GM18499 (cell line): Measurements from ENCODE around the gene PLTP.
"Not testable (repeated sequence)": the region's sequence is repeated elsewhere in the genome, so short reads cannot be mapped to it uniquely, and the experiment has no call there.

Experiments used
- ATAC-seq: cut with Tn5 transposase; IDR thresholded peaks from one replicate; pipeline ENCODE4 v1.9.1; 2021; ENCODE audit warnings: moderate number of reproducible peaks; ENCODE audit not compliant: insufficient read depth, unreplicated experiment

PLTP gene

GRCh38 chr20:45911486-45912343 lies at the start of gene PLTP:
TSS of gene PLTP (minus strand) at chr20:45912155. CDS start at chr20:45911452, 703 bp downstream.
- ATAC-seq = no peak

GRCh38 chr20:45959956-45960630 lies 48.1 kb upstream of the PLTP start:
- ATAC-seq = no peak

GRCh38 chr20:45959126-45959525 lies 47.2 kb upstream of the PLTP start:
- no peak for ATAC-seq

- no peak for ATAC-seq
These were observed 46.6 kb upstream of the PLTP start for GRCh38 chr20:45958593-45958992.

- no peak for ATAC-seq
These were observed 45.3 kb upstream of the PLTP start for GRCh38 chr20:45957021-45957941.

- not testable (repeated sequence) for ATAC-seq
These were observed 44.4 kb upstream of the PLTP start for GRCh38 chr20:45956326-45956725.

- ATAC-seq = no peak
These were observed 41.7 kb upstream of the PLTP start for GRCh38 chr20:45953672-45954071.

- no peak for ATAC-seq
These were observed 40.9 kb upstream of the PLTP start for GRCh38 chr20:45952861-45953260.

GRCh38 chr20:45951925-45952834 lies 40.2 kb upstream of the PLTP start:
- ATAC-seq = no peak

- no peak for ATAC-seq
These were observed 38.3 kb upstream of the PLTP start for GRCh38 chr20:45950330-45950646.

GRCh38 chr20:45949542-45950329 lies 37.8 kb upstream of the PLTP start:
- ATAC-seq = no peak

- ATAC-seq = no peak
These were observed 37.0 kb upstream of the PLTP start for GRCh38 chr20:45948742-45949541.

- no peak for ATAC-seq
These were observed 36.3 kb upstream of the PLTP start for GRCh38 chr20:45948261-45948733.

GRCh38 chr20:45947110-45947866 lies 35.3 kb upstream of the PLTP start:
- ATAC-seq = no peak

- ATAC-seq = no peak
These were observed 34.4 kb upstream of the PLTP start for GRCh38 chr20:45946149-45946970.

- ATAC-seq = no peak
These were observed 33.8 kb upstream of the PLTP start for GRCh38 chr20:45945678-45946148.
